ENCODE data around the gene TRIM42.

TRIM42 gene

GRCh38 chr3:140710711-140711389 lies 33.0 kb downstream of the TRIM42 start:
- DNase-seq (ENCODE audit: low spot score) = no peak

- no peak for DNase-seq (ENCODE audit: low spot score)
Measured at GRCh38 chr3:140711390-140712035, 33.6 kb downstream of the TRIM42 start.

- DNase-seq (ENCODE audit: low spot score) = no peak
Measured at GRCh38 chr3:140712301-140712700, 34.4 kb downstream of the TRIM42 start.

- no peak for DNase-seq (ENCODE audit: low spot score)
Measured at GRCh38 chr3:140715035-140715434, 37.2 kb downstream of the TRIM42 start.

GRCh38 chr3:140717921-140718320 lies 40.1 kb downstream of the TRIM42 start:
- DNase-seq (ENCODE audit: low spot score) = no peak

GRCh38 chr3:140719841-140720614 lies 42.2 kb downstream of the TRIM42 start:
- DNase-seq (ENCODE audit: low spot score) = no peak

GRCh38 chr3:140723576-140723975 lies 45.7 kb downstream of the TRIM42 start:
- no peak for DNase-seq (ENCODE audit: low spot score)

- no peak for DNase-seq (ENCODE audit: low spot score)
Measured at GRCh38 chr3:140724856-140725812, 47.3 kb downstream of the TRIM42 start.

GRCh38 chr3:140726066-140726465 lies 48.2 kb downstream of the TRIM42 start:
- no peak for DNase-seq (ENCODE audit: low spot score)

- DNase-seq (ENCODE audit: low spot score) = no peak
Measured at GRCh38 chr3:140727886-140728285, 50.0 kb downstream of the TRIM42 start.

- DNase-seq (ENCODE audit: low spot score) = no peak
Measured at GRCh38 chr3:140731440-140732119, 53.7 kb downstream of the TRIM42 start.

- DNase-seq (ENCODE audit: low spot score) = no peak
Measured at GRCh38 chr3:140733623-140734022, 55.8 kb downstream of the TRIM42 start.

- no peak for DNase-seq (ENCODE audit: low spot score)
Measured at GRCh38 chr3:140736863-140737460, 59.1 kb downstream of the TRIM42 start.

- DNase-seq (ENCODE audit: low spot score) = no peak
Measured at GRCh38 chr3:140742116-140742515, 64.3 kb downstream of the TRIM42 start.

- DNase-seq (ENCODE audit: low spot score) = no peak
Measured at GRCh38 chr3:140748171-140748570, 70.3 kb downstream of the TRIM42 start.

- no peak for DNase-seq (ENCODE audit: low spot score)
Measured at GRCh38 chr3:140748903-140749302, 71.0 kb downstream of the TRIM42 start.

All from germinal center (tissue), 1 donor.